ENCODE measurements around the gene MLLT10. TPM values are rescaled to one million over a fixed set of nuclear protein-coding genes. Genes with fewer than 3 reads are reported as not detected.

MLLT10 gene
- total and polyA plus RNA-seq, 9 of the 15 experiments (the other 6 are each of a cell fraction or from before 2014, with no cell fraction given) = 18.8 to 81.4 (median 64.2) TPM

- no peak for FAIRE-seq
- ChIA-PET CTCF (ENCODE audit: low intra/inter-chr PET ratio) (no interaction called here), POLR2A (interaction anchor here (0.6 to 1.9 kb wide), 4 partner anchors 10 to 143 kb away, joined by 3 to 8 read pairs (median 4); no protein-coding TSS in a partner anchor)
- Histone ChIP-seq H3K4me2 (ENCODE audit: insufficient read depth, low read length) (no peak overlapping the region), H3K36me3 (ENCODE audit: control insufficient read depth, insufficient read depth, low read length) (peaks cover 34% of the 10 kb centered on the region; the same call in 2 of the 3 replicates), H3K9me3 (replicated peaks; ENCODE audit: control insufficient read depth, insufficient read depth, low read depth, low read length) (no peaks in the 10 kb centered on the region), H3K9ac (ENCODE audit: insufficient read depth in 1 of 2, low read depth in 2 of 2, low read length in 2 of 2) (no peak overlapping the region), H3K9me1 (ENCODE audit: control insufficient read depth, insufficient read depth, low read length) (no peaks in the 10 kb centered on the region), H3K27ac (ENCODE audit: extremely low read depth, low read depth, low read length) (no peak overlapping the region), H4K20me1 (replicated peaks; ENCODE audit: control insufficient read depth, insufficient read depth, low read length) (no peaks in the 10 kb centered on the region), H3K4me1 (replicated peaks in 1 of 2; ENCODE audit: control insufficient read depth in 2 of 2, insufficient read depth in 2 of 2, low read length in 2 of 2) (peaks cover 0 to 13% of the 10 kb centered on the region in 2 experiments; a peak in 3 of 5 replicates), H3K79me2 (ENCODE audit: control insufficient read depth, insufficient read depth, low read length) (no peaks in the 10 kb centered on the region), H3K27me3 (ENCODE audit: control insufficient read depth in 2 of 2, insufficient read depth in 2 of 2, low read length in 2 of 2) (no peaks in the 10 kb centered on the region), H3K4me3 (no peak overlapping the region), H2AFZ (ENCODE audit: low read depth, low read length) (no peak overlapping the region)
- intact Hi-C loops (cut with micrococcal nuclease) = no loop called here
- in situ Hi-C loops (cut with MboI) = no loop called here
- DNase-seq (ENCODE audit: extremely low read depth in 1 of 4, low spot score in 3 of 4) = no peak
- BruUV-seq (replicated peaks) = no TSS peak
- TF ChIP-seq CBX2 (IDR thresholded peaks at IDR 0.05; ENCODE audit: insufficient read depth, low read length, poor library complexity, severe bottlenecking) (no peak), ZNF592 (IDR thresholded peaks at IDR 0.05) (no peak), CBFA2T3 (IDR thresholded peaks at IDR 0.05) (no peak), GMEB1 (CRISPR knock-in tag; IDR thresholded peaks at IDR 0.05) (no peak), GABPA (tag; conservative IDR thresholded peaks at IDR 0.05; ENCODE audit: low read depth) (no peak), CEBPB (tag; IDR thresholded peaks at IDR 0.05) (no peak), JUNB (CRISPR knock-in tag; conservative IDR thresholded peaks at IDR 0.05) (no peak), ZC3H8 (IDR thresholded peaks at IDR 0.05) (no peak), BCLAF1 (IDR thresholded peaks at IDR 0.05; ENCODE audit: borderline replicate concordance in 1 of 2, control insufficient read depth in 1 of 2, low read depth in 2 of 2, low read length in 1 of 2) (no peak)
- WGBS (ENCODE audit: insufficient coverage, low coverage, missing lambda C conversion rate) = 90% methylated on average over 7 of the region's 7 CpGs
- no peak for ATAC-seq
Measured at GRCh38 chr10:21758696-21759095, 224.7 kb downstream of the MLLT10 start.
